ENCODE measurements around the gene ALOX12. TPM values are rescaled to one million over a fixed set of nuclear protein-coding genes. Genes with fewer than 3 reads are reported as not detected.

Gene ALOX12
- total and polyA plus RNA-seq, 5 donors from 2014 or later, result 0.18 to 2.7 (median 0.21) TPM

DNA sequence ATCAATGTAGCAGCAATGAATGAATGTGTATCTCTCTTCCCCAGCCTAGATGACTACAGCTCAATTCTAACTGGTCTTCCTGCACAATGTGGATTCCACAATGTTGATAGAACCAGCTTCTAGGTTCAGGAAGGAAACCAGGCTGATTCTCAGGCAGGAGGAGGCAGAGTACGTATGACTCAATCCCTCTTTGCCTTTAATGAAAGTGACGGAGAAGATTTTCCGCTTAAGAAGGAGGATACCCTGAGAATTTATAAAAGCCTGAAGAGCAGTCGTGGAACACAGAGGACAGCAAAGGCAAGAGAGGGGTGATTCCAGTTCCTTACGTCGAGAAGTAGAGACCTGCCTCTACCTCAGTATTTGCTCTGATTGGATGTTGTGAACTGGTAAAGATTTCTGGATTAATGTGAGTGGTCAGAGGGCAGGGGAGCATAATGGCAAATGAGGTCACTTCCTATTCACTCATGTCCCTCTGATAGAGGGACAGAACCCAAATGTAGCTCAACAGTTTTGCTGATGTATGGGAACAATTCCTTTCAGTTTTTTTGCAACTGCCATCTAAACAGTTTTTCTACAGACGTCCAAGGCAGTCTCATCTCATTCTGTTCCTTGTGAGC, 63.1 kb downstream of the ALOX12 start:
- Mint-ChIP-seq H3K4me1 (peaks cover 0 to 3% (median 0%) of the 10 kb centered on the region in 4 donors), H3K4me3 (no peak overlapping the region), H3K27me3 (peaks cover 20% of the 10 kb centered on the region), H3K9me3 (peaks cover 0 to 2% (median 0%) of the 10 kb centered on the region in 7 donors), H3K36me3 (no peaks in the 10 kb centered on the region), H3K27ac (peak overlapping the region in 1 of 3 donors; percentile 30)
- no peak for DNase-seq
- no peaks in the 10 kb centered on the region for H3K27me3 ChIP-seq (ENCODE audit: control insufficient read depth, insufficient read depth, low read length)
- H3K9me3 ChIP-seq (ENCODE audit: control insufficient read depth in 2 of 2, low read length in 2 of 2), result no peaks in the 10 kb centered on the region
- no peak overlapping the region for H3K4me3 ChIP-seq (ENCODE audit: low read depth, low read length)
- no peak for ATAC-seq (ENCODE audit: low read depth in 2 of 2)
- H3K4me1 ChIP-seq (ENCODE audit: control insufficient read depth, insufficient read depth, low read length, poor library complexity, severe bottlenecking), result no peaks in the 10 kb centered on the region
- H3K27ac ChIP-seq (ENCODE audit: insufficient read depth, low read length, poor library complexity, severe bottlenecking), result no peak overlapping the region
- H3K36me3 ChIP-seq (ENCODE audit: control insufficient read depth, insufficient read depth, low read length), result no peaks in the 10 kb centered on the region

Other genes with a start within 250 kb of the ALOX12 start
- gene XAF1, start 240.0 kb upstream of the ALOX12 start, total RNA-seq, result 95.1 TPM
- 10 to 100 TPM; 16.4 to 32.3 (median 26.0) TPM for gene XAF1, start 240.0 kb upstream of the ALOX12 start, polyA plus RNA-seq
- gene FBXO39, start 219.8 kb upstream of the ALOX12 start, total RNA-seq, result 0.54 TPM
- under 1 TPM in 1 of 4 donors, not detected in 3; 0.13 TPM for gene FBXO39, start 219.8 kb upstream of the ALOX12 start, polyA plus RNA-seq
- gene TEKT1, start 164.3 kb upstream of the ALOX12 start, total RNA-seq, result not detected
- not detected for gene TEKT1, start 164.3 kb upstream of the ALOX12 start, polyA plus RNA-seq
- 128 TPM for gene RNASEK, start 16.6 kb downstream of the ALOX12 start, total RNA-seq
- 100 to 1,000 TPM; 556 to 649 (median 611) TPM for gene RNASEK, start 16.6 kb downstream of the ALOX12 start, polyA plus RNA-seq
- gene BCL6B, start 27.0 kb downstream of the ALOX12 start, total RNA-seq, result 0.42 TPM
- gene BCL6B, start 27.0 kb downstream of the ALOX12 start, polyA plus RNA-seq, result not detected
- gene SLC16A13, start 40.0 kb downstream of the ALOX12 start, total RNA-seq, result 3.8 TPM
- gene SLC16A13, start 40.0 kb downstream of the ALOX12 start, polyA plus RNA-seq, result 1 to 10 TPM; 1.1 to 1.9 (median 1.5) TPM
- 0.39 TPM for gene SLC16A11, start 48.0 kb downstream of the ALOX12 start, total RNA-seq
- gene SLC16A11, start 48.0 kb downstream of the ALOX12 start, polyA plus RNA-seq, result 1 to 10 TPM in 1 of 4 donors, under 1 TPM in 2, not detected in 1; 0.30 to 1.2 (median 0.67) TPM
- not detected for gene CLEC10A, start 84.2 kb downstream of the ALOX12 start, total RNA-seq
- not detected for gene CLEC10A, start 84.2 kb downstream of the ALOX12 start, polyA plus RNA-seq
- gene ASGR2, start 118.8 kb downstream of the ALOX12 start, total RNA-seq, result not detected
- gene ASGR2, start 118.8 kb downstream of the ALOX12 start, polyA plus RNA-seq, result not detected
- not detected for gene ASGR1, start 183.3 kb downstream of the ALOX12 start, total RNA-seq
- gene ASGR1, start 183.3 kb downstream of the ALOX12 start, polyA plus RNA-seq, result under 1 TPM in 1 of 4 donors, not detected in 3; 0.24 TPM
- gene DLG4, start 223.8 kb downstream of the ALOX12 start, total RNA-seq, result 2.9 TPM
- gene DLG4, start 223.8 kb downstream of the ALOX12 start, polyA plus RNA-seq, result under 1 TPM; 0.22 to 0.73 (median 0.42) TPM
- 277 TPM for gene ACADVL, start 223.9 kb downstream of the ALOX12 start, total RNA-seq
- 10 to 100 TPM; 73.6 to 92.3 (median 84.9) TPM for gene ACADVL, start 223.9 kb downstream of the ALOX12 start, polyA plus RNA-seq
- 35.8 TPM for gene DVL2, start 238.5 kb downstream of the ALOX12 start, total RNA-seq
- gene DVL2, start 238.5 kb downstream of the ALOX12 start, polyA plus RNA-seq, result 10 to 100 TPM; 10.5 to 19.4 (median 15.7) TPM
- gene PHF23, start 243.4 kb downstream of the ALOX12 start, total RNA-seq, result 16.0 TPM
- 10 to 100 TPM; 17.0 to 24.8 (median 21.2) TPM for gene PHF23, start 243.4 kb downstream of the ALOX12 start, polyA plus RNA-seq
- 227 TPM for gene GABARAP, start 246.4 kb downstream of the ALOX12 start, total RNA-seq
- 1,000 to 10,000 TPM in 2 of 4 donors, 100 to 1,000 TPM in 2; 939 to 1,205 (median 986) TPM for gene GABARAP, start 246.4 kb downstream of the ALOX12 start, polyA plus RNA-seq

All from CD4-positive, CD25-positive, alpha-beta regulatory T cell (primary cell).